ENCODE results near the gene HIPK1. TPM values are rescaled to one million over a fixed set of nuclear protein-coding genes. Genes with fewer than 3 reads are reported as not detected.

The HIPK1 gene
- total RNA-seq, 4 donors from 2014 or later = 54.4 to 67.6 (median 60.0) TPM

DNA sequence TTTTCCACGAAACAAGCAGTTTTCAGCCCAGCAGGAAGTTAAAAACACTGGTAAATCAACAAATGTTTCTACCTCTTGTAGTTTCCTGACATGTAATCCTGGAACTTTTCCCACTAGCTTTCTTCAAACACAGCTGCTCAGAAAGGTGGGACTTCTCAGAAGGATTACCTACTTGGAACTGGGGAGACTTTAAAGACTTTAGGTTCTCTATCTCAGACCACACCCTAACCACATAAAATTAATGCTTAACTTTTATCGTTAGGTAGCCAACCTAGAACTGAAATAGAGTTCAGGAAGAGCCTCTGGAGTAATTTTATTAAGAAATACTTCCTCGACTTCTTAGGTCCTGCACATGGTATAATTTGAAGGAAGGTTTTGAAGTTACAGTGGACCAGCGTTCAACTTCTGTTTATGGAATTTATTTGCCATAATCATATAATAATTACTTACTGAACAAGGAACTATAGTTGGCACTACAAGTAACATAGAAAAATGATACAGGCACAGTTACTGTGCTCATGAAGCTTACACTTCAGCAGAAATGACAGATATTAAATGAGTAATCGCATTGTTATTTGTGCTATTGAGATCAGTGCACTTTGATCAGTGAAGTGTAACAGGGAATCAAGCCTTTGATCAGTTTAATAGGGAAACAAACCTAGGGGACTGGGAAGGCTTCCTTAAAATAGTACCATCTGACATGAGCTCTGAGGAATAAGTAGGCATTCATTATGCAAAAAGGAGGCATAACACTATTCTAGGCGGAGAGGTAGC is 41.5 kb upstream of the HIPK1 start, which contains the start of gene BCL2L15:
TSS of gene BCL2L15 (minus strand) at position 180 of the 774 bp plus-strand sequence. CDS start 206 bp downstream, outside the sequence.
- H3K36me3 ChIP-seq = no peaks in the 10 kb centered on the region
- no peak for ATAC-seq
- H3K27me3 ChIP-seq = no peaks in the 10 kb centered on the region
- TF ChIP-seq POLR2A (IDR thresholded peaks at IDR 0.05) = no peak
- intact Hi-C loops (cut with DNase I; ENCODE audit: low total_unique reads) (no loop called here), in situ Hi-C loops (cut with MboI; ENCODE audit: low sequenced_read_pairs in 4 of 4) (no loop called here)
- DNase-seq = no peak
- no peak within 1 kb of the TSS for H3K4me3 ChIP-seq
- H3K9me3 ChIP-seq = no peaks in the 10 kb centered on the region
- H3K4me1 ChIP-seq = no peaks in the 10 kb centered on the region
- H3K27ac ChIP-seq = no peak within 1 kb of the TSS

GRCh38 chr1:113890816-113891215 is 38.3 kb upstream of the HIPK1 start:
- intact Hi-C loops (cut with DNase I; ENCODE audit: low total_unique reads) = no loop called here

GRCh38 chr1:113891631-113892220 is 37.4 kb upstream of the HIPK1 start:
- TF ChIP-seq, protein P1, sequence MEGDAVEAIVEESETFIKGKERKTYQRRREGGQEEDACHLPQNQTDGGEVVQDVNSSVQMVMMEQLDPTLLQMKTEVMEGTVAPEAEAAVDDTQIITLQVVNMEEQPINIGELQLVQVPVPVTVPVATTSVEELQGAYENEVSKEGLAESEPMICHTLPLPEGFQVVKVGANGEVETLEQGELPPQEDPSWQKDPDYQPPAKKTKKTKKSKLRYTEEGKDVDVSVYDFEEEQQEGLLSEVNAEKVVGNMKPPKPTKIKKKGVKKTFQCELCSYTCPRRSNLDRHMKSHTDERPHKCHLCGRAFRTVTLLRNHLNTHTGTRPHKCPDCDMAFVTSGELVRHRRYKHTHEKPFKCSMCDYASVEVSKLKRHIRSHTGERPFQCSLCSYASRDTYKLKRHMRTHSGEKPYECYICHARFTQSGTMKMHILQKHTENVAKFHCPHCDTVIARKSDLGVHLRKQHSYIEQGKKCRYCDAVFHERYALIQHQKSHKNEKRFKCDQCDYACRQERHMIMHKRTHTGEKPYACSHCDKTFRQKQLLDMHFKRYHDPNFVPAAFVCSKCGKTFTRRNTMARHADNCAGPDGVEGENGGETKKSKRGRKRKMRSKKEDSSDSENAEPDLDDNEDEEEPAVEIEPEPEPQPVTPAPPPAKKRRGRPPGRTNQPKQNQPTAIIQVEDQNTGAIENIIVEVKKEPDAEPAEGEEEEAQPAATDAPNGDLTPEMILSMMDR (IDR thresholded peaks at IDR 0.05 in 4 of 5, conservative IDR thresholded peaks at IDR 0.05 in 1 of 5) = no peak
- no peak for TF ChIP-seq POLR2A (IDR thresholded peaks at IDR 0.05)
- peaks cover 0 to 30% of the 10 kb centered on the region in 2 donors for H3K36me3 ChIP-seq
- in situ Hi-C loops (cut with MboI; ENCODE audit: low sequenced_read_pairs in 4 of 4) = no loop called here
- intact Hi-C loops (cut with DNase I; ENCODE audit: low total_unique reads) = no loop called here
- DNase-seq (no peak), ATAC-seq (no peak)
- no peaks in the 10 kb centered on the region for H3K4me1 ChIP-seq
- no peak overlapping the region for H3K4me3 ChIP-seq
- H3K27me3 ChIP-seq = no peaks in the 10 kb centered on the region
- H3K9me3 ChIP-seq = no peaks in the 10 kb centered on the region
- H3K27ac ChIP-seq = no peak overlapping the region

More at GRCh38 chr1:113890816-113891215, 38.3 kb upstream of the HIPK1 start:
- in situ Hi-C loops (cut with MboI; ENCODE audit: low sequenced_read_pairs in 4 of 4) = no loop called here
- no peaks in the 10 kb centered on the region for H3K9me3 ChIP-seq
- DNase-seq = no peak
- no peak for ATAC-seq
- H3K4me1 ChIP-seq = no peaks in the 10 kb centered on the region
- H3K27me3 ChIP-seq = no peaks in the 10 kb centered on the region
- H3K27ac ChIP-seq = no peak overlapping the region
- peaks cover 0 to 21% of the 10 kb centered on the region in 2 donors for H3K36me3 ChIP-seq
- no peak overlapping the region for H3K4me3 ChIP-seq
- no peak for TF ChIP-seq POLR2A (IDR thresholded peaks at IDR 0.05)
- TF ChIP-seq, protein P1 (IDR thresholded peaks at IDR 0.05 in 4 of 5, conservative IDR thresholded peaks at IDR 0.05 in 1 of 5) = no peak

DNA sequence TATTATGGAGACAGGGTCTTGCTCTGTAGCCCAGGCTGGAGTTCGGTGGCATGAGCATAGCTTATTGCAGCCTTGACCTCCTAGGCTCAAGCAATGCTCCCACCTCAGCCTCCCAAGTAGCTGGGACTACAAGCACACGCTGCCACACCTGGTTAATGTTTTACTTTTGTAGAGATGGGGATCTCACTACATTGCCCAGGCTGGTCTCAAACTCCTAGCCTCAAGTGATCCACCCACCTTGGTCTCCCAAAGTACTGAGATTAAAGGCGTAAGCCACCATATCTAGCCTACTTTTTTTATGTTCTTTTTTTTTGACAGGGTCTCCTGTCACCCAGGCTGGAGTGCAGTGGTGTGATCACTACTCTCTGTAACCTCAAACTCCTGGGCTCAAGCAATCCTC is 35.9 kb upstream of the HIPK1 start:
- Histone ChIP-seq H3K4me3 (no peak overlapping the region), H3K27ac (no peak overlapping the region), H3K4me1 (no peaks in the 10 kb centered on the region), H3K27me3 (no peaks in the 10 kb centered on the region), H3K36me3 (peaks cover 0 to 45% of the 10 kb centered on the region in 2 donors), H3K9me3 (no peaks in the 10 kb centered on the region)
- in situ Hi-C loops (cut with MboI; ENCODE audit: low sequenced_read_pairs in 4 of 4) = no loop called here
- DNase-seq (no peak), ATAC-seq (no peak)
- TF ChIP-seq POLR2A (IDR thresholded peaks at IDR 0.05) = no peak
- TF ChIP-seq, protein P1 (IDR thresholded peaks at IDR 0.05 in 4 of 5, conservative IDR thresholded peaks at IDR 0.05 in 1 of 5) = no peak
- intact Hi-C loops (cut with DNase I; ENCODE audit: low total_unique reads) = no loop called here

DNA sequence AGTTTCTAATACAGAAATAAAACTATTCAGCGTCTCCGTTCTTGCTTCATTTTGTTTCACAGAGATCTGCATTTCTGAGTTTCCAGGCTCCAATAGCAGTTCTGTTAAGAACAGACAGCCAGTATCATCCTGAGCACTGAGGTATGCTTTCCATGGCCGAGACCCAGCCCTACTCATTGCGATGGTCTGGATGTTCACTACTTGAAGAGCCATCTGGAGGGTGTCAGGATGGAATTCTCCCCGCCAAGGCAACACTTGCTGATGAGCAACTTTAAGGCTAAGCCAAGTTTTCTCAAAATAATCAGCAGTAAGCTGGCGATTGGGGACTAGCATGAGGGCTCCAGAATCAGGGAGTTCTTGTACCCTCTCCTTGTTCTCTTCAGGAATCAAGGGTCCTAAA is 34.0 kb upstream of the HIPK1 start:
- Histone ChIP-seq H3K4me3 (no peak overlapping the region), H3K36me3 (peaks cover 0 to 64% of the 10 kb centered on the region in 2 donors), H3K27ac (no peak overlapping the region), H3K27me3 (no peaks in the 10 kb centered on the region), H3K4me1 (no peaks in the 10 kb centered on the region), H3K9me3 (no peaks in the 10 kb centered on the region)
- ATAC-seq = no peak
- intact Hi-C loops (cut with DNase I; ENCODE audit: low total_unique reads) = no loop called here
- no peak for DNase-seq
- in situ Hi-C loops (cut with MboI; ENCODE audit: low sequenced_read_pairs in 4 of 4) = no loop called here
- TF ChIP-seq, protein P1 (IDR thresholded peaks at IDR 0.05 in 4 of 5, conservative IDR thresholded peaks at IDR 0.05 in 1 of 5) = no peak
- no peak for TF ChIP-seq POLR2A (IDR thresholded peaks at IDR 0.05)
